Measurements from ENCODE around the gene RAPGEF1.

Gene RAPGEF1

GRCh38 chr9:131610231-131610761, 129.6 kb downstream of the RAPGEF1 start:
- no peak overlapping the region for H3K27ac ChIP-seq
- no peak for TF ChIP-seq ZFX (IDR thresholded peaks at IDR 0.05; ENCODE audit: borderline replicate concordance)
- no peak for TF ChIP-seq CTCF (IDR thresholded peaks at IDR 0.05)

GRCh38 chr9:131609099-131609830, 130.6 kb downstream of the RAPGEF1 start:
- TF ChIP-seq ZFX (IDR thresholded peaks at IDR 0.05; ENCODE audit: borderline replicate concordance) (no peak), CTCF (IDR thresholded peaks at IDR 0.05) (no peak)
- H3K27ac ChIP-seq, result no peak overlapping the region

GRCh38 chr9:131608493-131609037, 131.3 kb downstream of the RAPGEF1 start:
- H3K27ac ChIP-seq, result no peak overlapping the region
- no peak for TF ChIP-seq CTCF (IDR thresholded peaks at IDR 0.05)

- no peak overlapping the region for H3K27ac ChIP-seq
- no peak for TF ChIP-seq ZFX (IDR thresholded peaks at IDR 0.05; ENCODE audit: borderline replicate concordance)
- TF ChIP-seq CTCF (IDR thresholded peaks at IDR 0.05), result no peak
These were observed 132.3 kb downstream of the RAPGEF1 start for GRCh38 chr9:131607591-131607990.

- TF ChIP-seq ZFX (IDR thresholded peaks at IDR 0.05; ENCODE audit: borderline replicate concordance) (no peak), CTCF (IDR thresholded peaks at IDR 0.05) (no peak)
- H3K27ac ChIP-seq, result no peak overlapping the region
These were observed 132.8 kb downstream of the RAPGEF1 start for GRCh38 chr9:131606896-131607567.

- H3K27ac ChIP-seq, result no peak overlapping the region
- TF ChIP-seq CTCF (IDR thresholded peaks at IDR 0.05), result no peak
- TF ChIP-seq ZFX (IDR thresholded peaks at IDR 0.05; ENCODE audit: borderline replicate concordance), result no peak
These were observed 133.9 kb downstream of the RAPGEF1 start for GRCh38 chr9:131605770-131606590.

Measured in 22Rv1 (cell line).